ENCODE data around the gene PDE10A.

DNA sequence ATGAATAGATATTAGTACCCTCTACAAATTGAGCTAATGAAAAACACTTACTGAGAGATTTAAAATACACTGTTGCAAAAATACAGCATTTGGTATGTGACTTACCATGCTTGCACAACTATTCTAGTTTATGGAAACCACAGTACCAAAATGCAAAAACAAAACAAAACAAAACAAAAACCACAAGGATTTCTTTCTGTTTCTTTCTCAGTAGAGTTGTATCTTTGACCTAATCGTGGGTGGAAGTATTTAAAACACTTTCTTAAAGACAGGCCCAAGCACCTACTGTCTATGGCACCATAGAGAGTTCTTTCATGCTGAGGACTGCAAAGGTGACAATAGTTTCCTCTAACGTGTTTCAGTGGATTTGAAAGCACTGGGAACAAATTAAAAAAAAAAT, 258.3 kb downstream of the PDE10A start:
- TF ChIP-seq, protein P1, sequence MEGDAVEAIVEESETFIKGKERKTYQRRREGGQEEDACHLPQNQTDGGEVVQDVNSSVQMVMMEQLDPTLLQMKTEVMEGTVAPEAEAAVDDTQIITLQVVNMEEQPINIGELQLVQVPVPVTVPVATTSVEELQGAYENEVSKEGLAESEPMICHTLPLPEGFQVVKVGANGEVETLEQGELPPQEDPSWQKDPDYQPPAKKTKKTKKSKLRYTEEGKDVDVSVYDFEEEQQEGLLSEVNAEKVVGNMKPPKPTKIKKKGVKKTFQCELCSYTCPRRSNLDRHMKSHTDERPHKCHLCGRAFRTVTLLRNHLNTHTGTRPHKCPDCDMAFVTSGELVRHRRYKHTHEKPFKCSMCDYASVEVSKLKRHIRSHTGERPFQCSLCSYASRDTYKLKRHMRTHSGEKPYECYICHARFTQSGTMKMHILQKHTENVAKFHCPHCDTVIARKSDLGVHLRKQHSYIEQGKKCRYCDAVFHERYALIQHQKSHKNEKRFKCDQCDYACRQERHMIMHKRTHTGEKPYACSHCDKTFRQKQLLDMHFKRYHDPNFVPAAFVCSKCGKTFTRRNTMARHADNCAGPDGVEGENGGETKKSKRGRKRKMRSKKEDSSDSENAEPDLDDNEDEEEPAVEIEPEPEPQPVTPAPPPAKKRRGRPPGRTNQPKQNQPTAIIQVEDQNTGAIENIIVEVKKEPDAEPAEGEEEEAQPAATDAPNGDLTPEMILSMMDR (IDR thresholded peaks at IDR 0.05) = no peak
- TF ChIP-seq POLR2A (IDR thresholded peaks at IDR 0.05) (no peak), POLR2AphosphoS5 (IDR thresholded peaks at IDR 0.05) (no peak), EP300 (IDR thresholded peaks at IDR 0.05) (no peak)
